Bronchial epithelial cell (primary cell): ENCODE data around the gene TMTC2. TPM values are rescaled to one million over a fixed set of nuclear protein-coding genes. Genes with fewer than 3 reads are reported as not detected.

Experiments
- DNase-seq: peaks from one replicate; pipeline ENCODE4 v3.0.0-alpha.2; 2010; ENCODE audit warnings: low read depth
- FAIRE-seq: peaks from 2 replicates; lab custom pipeline; 2011; peaks lifted over from hg19 to GRCh38; lab: Jason Lieb, UNC
- H3K27me3 ChIP-seq: 2 replicates; pipeline ENCODE4 v1.5.1; 2011; ENCODE audit warnings: low read length; ENCODE audit not compliant: control insufficient read depth, insufficient read depth
- H3K36me3 ChIP-seq: 2 replicates; pipeline ENCODE4 v1.5.1; 2011; ENCODE audit warnings: low read length; ENCODE audit not compliant: control insufficient read depth, insufficient read depth
- H3K4me3 ChIP-seq: 2 replicates; pipeline ENCODE4 v1.5.1; 2011; ENCODE audit warnings: mild to moderate bottlenecking, low read depth, low read length, control low read depth
- total RNA-seq: library from RNA; depleted of rRNA; stranded (reverse); fragments of >200 nt; gene quantifications from 2 replicates; pipeline ENCODE4 v1.2.1, GENCODE V29; 2014
- TF ChIP-seq, protein P1 (sequence below): IDR thresholded peaks from 2 replicates; pipeline ENCODE4 v1.5.1; 2011; ENCODE audit warnings: mild to moderate bottlenecking, moderate library complexity, low read length, control low read depth, inconsistent platforms; ENCODE audit not compliant: insufficient read depth, severe bottlenecking

TMTC2 gene
- total RNA-seq, 1 donor from 2014 or later, result 10.5 TPM

DNA sequence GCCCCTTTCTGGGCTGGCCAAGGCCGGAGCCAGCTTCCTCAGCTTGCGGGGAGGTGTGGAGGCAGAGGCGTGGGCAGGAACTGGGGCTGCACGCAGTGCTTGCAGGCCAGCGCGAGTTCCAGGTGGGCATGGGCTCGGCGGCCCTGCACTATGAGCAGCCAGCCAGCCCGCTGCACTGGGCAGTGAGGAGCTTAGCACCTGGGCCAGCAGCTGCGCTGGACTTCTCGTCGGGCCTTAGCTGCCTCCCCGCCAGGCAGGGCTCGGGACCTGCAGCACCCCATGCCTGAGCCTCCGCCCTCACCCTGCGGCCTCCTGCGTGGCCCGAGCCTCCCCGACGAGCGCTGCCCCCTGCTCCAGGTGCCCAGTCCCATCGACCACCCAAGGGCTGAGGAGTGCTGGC is 42.0 kb downstream of the TMTC2 start:
- no peak for FAIRE-seq

DNA sequence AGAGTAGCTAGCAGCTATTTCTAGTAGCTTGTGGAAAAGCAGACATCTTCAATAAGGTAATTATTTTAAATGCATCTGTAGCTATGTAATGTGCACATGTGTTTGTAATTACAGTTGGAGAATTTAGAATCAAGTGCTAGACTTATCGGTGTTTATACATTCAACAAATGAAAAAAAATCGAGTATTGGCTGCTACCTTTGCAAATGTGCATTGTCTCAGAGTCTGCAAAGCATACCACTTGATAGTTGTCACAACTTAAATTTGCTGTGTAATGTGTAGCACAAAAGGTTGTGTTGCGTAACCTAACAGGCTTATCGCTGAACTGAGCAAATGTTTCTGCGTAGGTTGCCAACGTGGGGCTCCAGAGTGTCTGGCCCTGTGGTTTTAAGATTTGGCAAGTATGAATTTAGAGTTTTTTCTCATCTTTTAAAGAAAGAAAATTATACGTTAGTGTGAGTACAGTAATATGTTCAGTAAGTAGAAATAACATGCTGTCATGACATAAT is 44.3 kb downstream of the TMTC2 start:
- FAIRE-seq (no peak), DNase-seq (no peak)
- Histone ChIP-seq H3K36me3 (no peaks in the 10 kb centered on the region), H3K27me3 (no peaks in the 10 kb centered on the region), H3K4me3 (no peak overlapping the region)
- TF ChIP-seq, protein P1, sequence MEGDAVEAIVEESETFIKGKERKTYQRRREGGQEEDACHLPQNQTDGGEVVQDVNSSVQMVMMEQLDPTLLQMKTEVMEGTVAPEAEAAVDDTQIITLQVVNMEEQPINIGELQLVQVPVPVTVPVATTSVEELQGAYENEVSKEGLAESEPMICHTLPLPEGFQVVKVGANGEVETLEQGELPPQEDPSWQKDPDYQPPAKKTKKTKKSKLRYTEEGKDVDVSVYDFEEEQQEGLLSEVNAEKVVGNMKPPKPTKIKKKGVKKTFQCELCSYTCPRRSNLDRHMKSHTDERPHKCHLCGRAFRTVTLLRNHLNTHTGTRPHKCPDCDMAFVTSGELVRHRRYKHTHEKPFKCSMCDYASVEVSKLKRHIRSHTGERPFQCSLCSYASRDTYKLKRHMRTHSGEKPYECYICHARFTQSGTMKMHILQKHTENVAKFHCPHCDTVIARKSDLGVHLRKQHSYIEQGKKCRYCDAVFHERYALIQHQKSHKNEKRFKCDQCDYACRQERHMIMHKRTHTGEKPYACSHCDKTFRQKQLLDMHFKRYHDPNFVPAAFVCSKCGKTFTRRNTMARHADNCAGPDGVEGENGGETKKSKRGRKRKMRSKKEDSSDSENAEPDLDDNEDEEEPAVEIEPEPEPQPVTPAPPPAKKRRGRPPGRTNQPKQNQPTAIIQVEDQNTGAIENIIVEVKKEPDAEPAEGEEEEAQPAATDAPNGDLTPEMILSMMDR, result no peak

More for the DNA sequence above, 42.0 kb downstream of the TMTC2 start:
- DNase-seq, result no peak
- no peaks in the 10 kb centered on the region for H3K27me3 ChIP-seq
- TF ChIP-seq, protein P1, result no peak
- H3K4me3 ChIP-seq, result no peak overlapping the region
- no peaks in the 10 kb centered on the region for H3K36me3 ChIP-seq

DNA sequence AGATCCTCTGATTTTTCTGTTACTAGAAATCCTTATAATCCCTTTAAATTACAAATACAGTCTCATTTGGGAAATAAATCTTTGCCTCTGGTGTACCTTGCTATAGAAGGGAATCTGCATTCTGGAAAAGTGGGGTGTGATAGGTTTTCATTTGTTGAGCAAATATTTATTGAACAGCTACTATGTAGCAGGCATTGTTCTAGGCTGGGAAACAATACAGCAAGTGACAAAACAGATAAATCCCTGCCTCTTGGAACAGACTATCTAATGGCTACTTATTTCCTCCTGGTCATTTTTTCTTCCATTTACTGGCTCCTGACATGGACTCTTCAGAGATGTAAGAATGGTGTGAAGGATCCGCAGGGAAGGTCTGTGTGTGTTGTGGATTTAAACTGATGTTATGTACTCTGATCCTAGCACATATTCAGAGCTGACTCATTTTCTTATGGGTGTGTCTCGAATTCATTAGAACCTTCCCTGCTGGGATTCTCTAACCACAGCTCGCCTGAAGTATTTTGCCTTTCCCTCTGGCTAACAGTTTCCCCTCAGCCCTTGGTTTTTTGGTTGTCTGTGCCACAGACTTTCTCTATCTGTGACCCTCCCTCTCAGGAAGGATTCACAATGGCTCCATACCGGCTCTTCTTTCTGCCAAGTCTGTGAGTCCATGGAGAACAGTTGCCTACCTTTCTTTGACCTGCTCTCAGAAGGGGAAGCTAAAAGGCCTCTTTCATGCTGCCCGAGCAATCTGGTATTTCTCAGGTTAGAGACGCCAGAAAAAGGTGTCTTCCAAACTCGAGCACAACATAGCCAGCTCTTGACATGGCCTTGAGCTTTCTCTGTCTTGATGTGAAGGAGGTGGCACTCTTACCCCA is 53.7 kb downstream of the TMTC2 start:
- Histone ChIP-seq H3K4me3 (no peak overlapping the region), H3K36me3 (no peaks in the 10 kb centered on the region), H3K27me3 (no peaks in the 10 kb centered on the region)
- peak; percentile 74 for DNase-seq
- TF ChIP-seq, protein P1, result no peak
- peak; percentile 68 for FAIRE-seq

DNA sequence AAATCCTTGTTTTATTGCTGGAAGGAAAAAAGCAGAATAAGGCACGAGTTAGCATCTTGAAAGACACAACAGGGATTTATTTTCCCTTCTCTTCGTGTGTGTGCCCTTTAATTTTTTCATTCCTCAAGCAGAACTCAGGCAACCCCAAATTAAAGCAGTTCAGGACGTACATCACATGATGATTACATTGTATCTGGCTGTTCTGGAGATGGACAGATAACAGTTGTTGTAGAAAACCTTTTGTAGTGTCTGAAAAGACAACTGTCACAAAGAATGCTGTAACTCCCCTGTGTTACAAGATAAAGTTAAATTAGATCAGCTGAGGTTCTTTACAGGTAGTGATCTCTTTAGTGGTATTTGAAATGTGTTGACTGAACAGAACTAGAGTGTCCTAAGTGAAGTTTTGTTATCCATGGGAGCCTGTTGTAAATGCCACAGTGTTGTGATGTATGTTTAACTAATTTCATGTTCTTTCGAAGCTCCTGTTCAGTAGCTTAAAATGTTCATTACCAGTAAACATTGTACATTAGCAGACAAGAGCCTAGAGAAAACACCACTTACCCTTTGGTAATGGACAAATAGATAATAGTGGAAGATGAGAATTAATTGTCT is 58.5 kb downstream of the TMTC2 start:
- FAIRE-seq (no peak), DNase-seq (no peak)
- H3K27me3 ChIP-seq, result no peaks in the 10 kb centered on the region
- TF ChIP-seq, protein P1, result no peak
- no peaks in the 10 kb centered on the region for H3K36me3 ChIP-seq
- H3K4me3 ChIP-seq, result no peak overlapping the region

DNA sequence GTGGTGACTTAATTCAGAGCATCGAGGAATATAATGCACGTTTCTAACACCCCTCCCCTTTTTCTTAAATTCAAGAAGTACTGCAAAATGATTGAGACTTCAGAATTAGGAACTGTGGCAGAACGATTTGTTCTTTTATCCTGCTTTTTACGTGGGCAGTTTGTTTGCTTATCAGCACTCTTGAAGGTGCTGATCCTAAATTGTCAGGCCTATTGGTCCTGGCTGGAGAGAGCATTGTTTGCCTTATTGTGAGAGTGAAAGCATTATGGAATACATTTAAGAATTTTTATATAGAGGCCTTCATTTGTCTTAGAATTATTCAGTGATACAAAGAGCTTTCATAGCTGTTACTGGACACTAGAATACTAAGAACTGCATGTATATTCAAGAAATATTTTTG is 59.1 kb downstream of the TMTC2 start:
- TF ChIP-seq, protein P1, result no peak
- FAIRE-seq, result no peak
- H3K36me3 ChIP-seq, result no peaks in the 10 kb centered on the region

More for the DNA sequence above, 59.1 kb downstream of the TMTC2 start:
- no peaks in the 10 kb centered on the region for H3K27me3 ChIP-seq
- no peak for DNase-seq
- H3K4me3 ChIP-seq, result no peak overlapping the region
